Endothelial cell (in vitro differentiated cells): Measurements from ENCODE around the gene ATP1A4. TPM values are rescaled to one million over a fixed set of nuclear protein-coding genes. Genes with fewer than 3 reads are reported as not detected.

Source experiments
- DNase-seq: peaks from one replicate; pipeline ENCODE4 v3.0.0; 2021; ENCODE audit warnings: low spot score
- H3K27ac Mint-ChIP-seq: one replicate; pipeline ENCODE4 v1.8.0; 2021; ENCODE audit warnings: mixed read lengths, inconsistent platforms; ENCODE audit not compliant: unreplicated experiment
- H3K27me3 Mint-ChIP-seq: one replicate; pipeline ENCODE4 v1.8.0; 2021; ENCODE audit warnings: mild to moderate bottlenecking, moderate library complexity, mixed read lengths, inconsistent platforms; ENCODE audit not compliant: unreplicated experiment
- H3K36me3 Mint-ChIP-seq: one replicate; pipeline ENCODE4 v1.8.0; 2021; ENCODE audit warnings: mild to moderate bottlenecking, low read depth, mixed read lengths, inconsistent platforms; ENCODE audit not compliant: unreplicated experiment
- H3K4me1 Mint-ChIP-seq: one replicate; pipeline ENCODE4 v1.8.0; 2021; ENCODE audit warnings: mild to moderate bottlenecking, mixed read lengths, inconsistent platforms; ENCODE audit not compliant: unreplicated experiment
- H3K4me3 Mint-ChIP-seq: one replicate; pipeline ENCODE4 v1.8.0; 2021; ENCODE audit warnings: mild to moderate bottlenecking, mixed read lengths, inconsistent platforms; ENCODE audit not compliant: unreplicated experiment
- H3K9me3 Mint-ChIP-seq: one replicate; pipeline ENCODE4 v1.8.0; 2021; ENCODE audit warnings: mixed read lengths, inconsistent platforms; ENCODE audit not compliant: unreplicated experiment
- total RNA-seq: library from RNA; stranded (reverse); fragmentation: NEBNext Ultra II Directional; extraction: Animal tissue kit (Norgen Biotek cat#: 25700); gene quantifications from one replicate; pipeline ENCODE4 v1.2.1, GENCODE V29; 2021; ENCODE audit not compliant: unreplicated experiment
- TF ChIP-seq, protein P1 (sequence below): fragments of 200-600 bp; sonication (generic); IDR thresholded peaks from one replicate; pipeline ENCODE4 v1.5.0; 2021; ENCODE audit warnings: antibody characterized with exemption; ENCODE audit not compliant: unreplicated experiment

The ATP1A4 gene
- total RNA-seq, 1 donor from 2014 or later: not detected

GRCh38 chr1:160186246-160186645 lies 34.8 kb downstream of the ATP1A4 start:
- no peaks in the 10 kb centered on the region for H3K4me1 Mint-ChIP-seq
- no peak overlapping the region for H3K4me3 Mint-ChIP-seq
- no peaks in the 10 kb centered on the region for H3K9me3 Mint-ChIP-seq
- no peak overlapping the region for H3K27ac Mint-ChIP-seq
- peaks cover 5% of the 10 kb centered on the region for H3K27me3 Mint-ChIP-seq
- TF ChIP-seq, protein P1, sequence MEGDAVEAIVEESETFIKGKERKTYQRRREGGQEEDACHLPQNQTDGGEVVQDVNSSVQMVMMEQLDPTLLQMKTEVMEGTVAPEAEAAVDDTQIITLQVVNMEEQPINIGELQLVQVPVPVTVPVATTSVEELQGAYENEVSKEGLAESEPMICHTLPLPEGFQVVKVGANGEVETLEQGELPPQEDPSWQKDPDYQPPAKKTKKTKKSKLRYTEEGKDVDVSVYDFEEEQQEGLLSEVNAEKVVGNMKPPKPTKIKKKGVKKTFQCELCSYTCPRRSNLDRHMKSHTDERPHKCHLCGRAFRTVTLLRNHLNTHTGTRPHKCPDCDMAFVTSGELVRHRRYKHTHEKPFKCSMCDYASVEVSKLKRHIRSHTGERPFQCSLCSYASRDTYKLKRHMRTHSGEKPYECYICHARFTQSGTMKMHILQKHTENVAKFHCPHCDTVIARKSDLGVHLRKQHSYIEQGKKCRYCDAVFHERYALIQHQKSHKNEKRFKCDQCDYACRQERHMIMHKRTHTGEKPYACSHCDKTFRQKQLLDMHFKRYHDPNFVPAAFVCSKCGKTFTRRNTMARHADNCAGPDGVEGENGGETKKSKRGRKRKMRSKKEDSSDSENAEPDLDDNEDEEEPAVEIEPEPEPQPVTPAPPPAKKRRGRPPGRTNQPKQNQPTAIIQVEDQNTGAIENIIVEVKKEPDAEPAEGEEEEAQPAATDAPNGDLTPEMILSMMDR: no peak
- DNase-seq: no peak
- peaks cover 5% of the 10 kb centered on the region for H3K36me3 Mint-ChIP-seq

DNA sequence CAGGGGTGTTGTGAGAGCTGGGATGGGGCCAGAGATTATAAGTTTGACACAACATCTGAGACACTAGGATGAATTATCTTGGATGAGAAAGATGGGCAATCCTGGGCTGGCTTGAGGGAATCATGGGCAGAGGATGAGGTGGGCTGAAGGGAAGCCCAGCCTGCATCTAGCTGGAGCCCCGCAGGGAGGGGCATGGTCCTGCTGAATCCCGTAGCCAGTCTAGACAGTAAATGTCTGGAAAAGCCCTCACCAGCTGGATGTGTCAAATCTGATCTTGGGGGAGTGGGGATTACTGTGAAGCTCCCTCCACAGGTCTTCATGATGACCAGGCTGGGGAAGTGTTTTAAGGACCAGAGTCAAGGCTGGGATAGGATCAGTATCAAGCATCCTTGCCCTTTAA lies 35.3 kb downstream of the ATP1A4 start:
- Mint-ChIP-seq H3K9me3 (no peaks in the 10 kb centered on the region), H3K27me3 (peaks cover 5% of the 10 kb centered on the region), H3K4me1 (peaks cover 2% of the 10 kb centered on the region), H3K27ac (no peak overlapping the region), H3K36me3 (peaks cover 5% of the 10 kb centered on the region), H3K4me3 (no peak overlapping the region)
- no peak for DNase-seq
- TF ChIP-seq, protein P1: no peak

DNA sequence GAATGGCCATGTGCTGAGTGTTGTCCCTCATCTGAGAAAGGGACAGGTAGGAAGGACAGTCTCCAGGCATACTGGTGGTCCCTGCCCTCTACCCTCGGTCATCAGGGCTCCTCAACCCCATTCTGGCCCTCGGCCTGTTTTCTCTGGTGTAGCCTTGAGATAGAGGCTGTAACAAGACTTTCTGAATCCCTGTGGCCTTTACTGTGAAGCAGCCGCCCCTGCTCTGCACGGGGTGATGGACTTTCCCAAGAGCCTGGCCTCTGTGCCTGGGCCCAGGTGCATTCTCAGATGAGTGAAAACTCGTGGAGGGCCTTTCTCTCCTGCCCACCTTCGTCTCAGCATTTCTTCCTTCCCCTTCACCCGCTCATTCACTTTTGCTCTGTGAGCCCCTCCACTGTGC lies 36.0 kb downstream of the ATP1A4 start:
- Mint-ChIP-seq H3K4me3 (no peak overlapping the region), H3K27ac (no peak overlapping the region), H3K36me3 (peaks cover 7% of the 10 kb centered on the region), H3K9me3 (no peaks in the 10 kb centered on the region), H3K4me1 (peaks cover 2% of the 10 kb centered on the region), H3K27me3 (peaks cover 5% of the 10 kb centered on the region)
- DNase-seq: no peak
- TF ChIP-seq, protein P1: no peak

- DNase-seq: no peak
- Mint-ChIP-seq H3K36me3 (peaks cover 10% of the 10 kb centered on the region), H3K4me3 (no peak overlapping the region), H3K27me3 (peaks cover 5% of the 10 kb centered on the region), H3K9me3 (no peaks in the 10 kb centered on the region), H3K4me1 (peaks cover 2% of the 10 kb centered on the region), H3K27ac (peak overlapping the region; percentile 73)
- TF ChIP-seq, protein P1: no peak
These were observed 36.9 kb downstream of the ATP1A4 start for GRCh38 chr1:160188341-160188740.

- TF ChIP-seq, protein P1: no peak
- Mint-ChIP-seq H3K36me3 (peaks cover 10% of the 10 kb centered on the region), H3K27ac (peak within 1 kb of the TSS; percentile 38), H3K9me3 (no peaks in the 10 kb centered on the region), H3K27me3 (peaks cover 2% of the 10 kb centered on the region), H3K4me1 (peaks cover 2% of the 10 kb centered on the region), H3K4me3 (no peak within 1 kb of the TSS)
- DNase-seq: no peak
These were observed 38.5 kb downstream of the ATP1A4 start, which contains the start of gene CASQ1 for GRCh38 chr1:160189649-160190625. CASQ1 (plus strand) TSS chr1:160190575; CDS start chr1:160190752, 177 bp downstream.
